ENCODE results near the gene LRRC8B. TPM values are rescaled to one million over a fixed set of nuclear protein-coding genes. Genes with fewer than 3 reads are reported as not detected.
"Not testable (repeated sequence)": the region's sequence is repeated elsewhere in the genome, so short reads cannot be mapped to it uniquely, and the experiment has no call there.

LRRC8B gene
- total and polyA plus RNA-seq, 3 donors from 2014 or later, result 20.5 to 42.1 (median 29.7) TPM

GRCh38 chr1:89540406-89540970, 15.9 kb downstream of the LRRC8B start:
- H3K36me3 ChIP-seq (ENCODE audit: low read depth, missing control alignments), result no peaks in the 10 kb centered on the region
- H3K9me3 ChIP-seq, result no peaks in the 10 kb centered on the region
- intact Hi-C loops (cut with DNase I; ENCODE audit: low total_unique reads), result no loop called here
- H3K4me3 ChIP-seq, result no peak overlapping the region
- TF ChIP-seq POLR2A (IDR thresholded peaks at IDR 0.05) (no peak), CTCF (IDR thresholded peaks at IDR 0.05) (no peak)
- 48 to 68% methylated on average over 4 of the region's 4 CpGs for WGBS, 2 donors
- no peaks in the 10 kb centered on the region for H3K27me3 ChIP-seq
- DNase-seq, result peak; percentile 53
- peak overlapping the region in 1 of 2 donors; percentile 10 for H3K27ac ChIP-seq
- peaks cover 11% of the 10 kb centered on the region for H3K4me1 ChIP-seq

- no peak overlapping the region for H3K4me3 ChIP-seq
- DNase-seq, result no peak
- H3K9me3 ChIP-seq, result no peaks in the 10 kb centered on the region
- no peaks in the 10 kb centered on the region for H3K36me3 ChIP-seq (ENCODE audit: low read depth, missing control alignments)
- 81 to 91% methylated on average over 1 of the region's 1 CpG for WGBS, 2 donors
- no peak overlapping the region for H3K27ac ChIP-seq
- H3K4me1 ChIP-seq, result peaks cover 15% of the 10 kb centered on the region
- H3K27me3 ChIP-seq, result no peaks in the 10 kb centered on the region
- TF ChIP-seq POLR2A (IDR thresholded peaks at IDR 0.05), result no peak
- no peak for TF ChIP-seq CTCF (IDR thresholded peaks at IDR 0.05)
- intact Hi-C loops (cut with DNase I; ENCODE audit: low total_unique reads), result no loop called here
Observed at GRCh38 chr1:89542345-89542744, 17.7 kb downstream of the LRRC8B start.

- peaks cover 12% of the 10 kb centered on the region for H3K4me1 ChIP-seq
- H3K27me3 ChIP-seq; H3K9me3 ChIP-seq; intact Hi-C loops (cut with DNase I; ENCODE audit: low total_unique reads); DNase-seq; H3K27ac ChIP-seq; H3K4me3 ChIP-seq; H3K36me3 ChIP-seq (ENCODE audit: low read depth, missing control alignments): not testable (repeated sequence)
- 100% methylated on average over 1 of the region's 1 CpG for WGBS, 2 donors
Observed at GRCh38 chr1:89543632-89544031, 19.0 kb downstream of the LRRC8B start.

- no peaks in the 10 kb centered on the region for H3K36me3 ChIP-seq (ENCODE audit: low read depth, missing control alignments)
- H3K9me3 ChIP-seq, result no peaks in the 10 kb centered on the region
- no peak for DNase-seq
- intact Hi-C loops (cut with DNase I; ENCODE audit: low total_unique reads), result no loop called here
- H3K4me1 ChIP-seq, result peaks cover 11% of the 10 kb centered on the region
- no peaks in the 10 kb centered on the region for H3K27me3 ChIP-seq
- no peak overlapping the region for H3K4me3 ChIP-seq
- TF ChIP-seq CTCF (IDR thresholded peaks at IDR 0.05) (no peak), POLR2A (IDR thresholded peaks at IDR 0.05) (no peak)
- 49 to 66% methylated on average over 6 of the region's 6 CpGs for WGBS, 2 donors
- H3K27ac ChIP-seq, result no peak overlapping the region
Observed at GRCh38 chr1:89545264-89546038, 20.8 kb downstream of the LRRC8B start.

- TF ChIP-seq POLR2A (IDR thresholded peaks at IDR 0.05) (no peak), CTCF (IDR thresholded peaks at IDR 0.05) (no peak)
- 89 to 98% methylated on average over 3 of the region's 3 CpGs for WGBS, 2 donors
- DNase-seq, result no peak
- Histone ChIP-seq H3K4me1 (peaks cover 8% of the 10 kb centered on the region), H3K27me3 (no peaks in the 10 kb centered on the region), H3K36me3 (ENCODE audit: low read depth, missing control alignments) (no peaks in the 10 kb centered on the region), H3K4me3 (no peak overlapping the region), H3K27ac (no peak overlapping the region), H3K9me3 (no peaks in the 10 kb centered on the region)
- intact Hi-C loops (cut with DNase I; ENCODE audit: low total_unique reads), result no loop called here
Observed at GRCh38 chr1:89546082-89546889, 21.7 kb downstream of the LRRC8B start.

All from testis (tissue), 3 donors.